Prostate gland (tissue), 2 donors: Measurements from ENCODE around the gene ZNF607.

Experiments used
- CTCF ChIP-seq, 4 experiments: fragments of 200-600 bp in 2 of 4; fragments of 450-650 bp in 2 of 4; sonication (generic) in 2 of 4; IDR thresholded peaks; 1 replicate in 3 of 4; 2 replicates in 1 of 4; pipeline ENCODE4 v1.5.1; 2016 to 2019; ENCODE audit warnings: antibody characterized with exemption in 4 of 4, mild to moderate bottlenecking in 2 of 4, moderate library complexity in 2 of 4
- POLR2A ChIP-seq: fragments of 450-650 bp; IDR thresholded peaks from one replicate; pipeline ENCODE4 v1.6.1; 2016; ENCODE audit warnings: antibody characterized with exemption, mild to moderate bottlenecking
- POLR2AphosphoS5 ChIP-seq: sonication (generic); formaldehyde crosslinking; IDR thresholded peaks from one replicate; pipeline ENCODE4 v1.6.1; 2017; ENCODE audit warnings: antibody characterized with exemption

DNA sequence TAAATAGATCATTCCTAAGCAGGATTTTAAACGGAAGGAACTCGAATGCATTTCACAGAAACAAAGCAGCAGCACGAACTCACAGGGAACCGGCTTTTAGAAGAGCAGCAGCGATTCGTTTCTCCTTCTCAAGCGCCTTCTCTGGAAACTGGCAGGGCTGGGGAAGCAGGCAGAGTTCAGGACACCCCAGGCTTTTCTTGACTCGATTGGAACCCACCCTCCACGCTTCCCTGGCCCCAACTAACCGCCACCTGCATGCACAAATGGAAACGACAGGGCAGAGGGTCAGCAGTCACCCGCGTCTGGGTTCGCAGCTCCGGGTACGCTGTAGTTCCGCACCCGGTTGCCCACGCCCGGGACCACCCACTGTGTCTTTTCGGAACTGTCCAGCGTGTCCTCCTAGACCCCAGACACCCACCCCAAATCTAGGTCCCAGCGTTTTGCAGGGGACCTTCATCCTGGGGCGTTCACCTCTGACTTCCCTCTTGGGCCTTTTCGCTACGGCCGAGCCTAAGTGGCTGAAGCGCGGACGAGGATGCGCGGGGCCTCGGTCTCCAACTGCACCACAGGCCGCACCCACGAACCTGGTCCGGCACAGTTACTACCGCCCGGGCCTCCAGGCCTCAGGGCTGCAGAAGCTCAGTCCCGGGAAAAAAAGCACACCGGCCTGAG lies 64.8 kb downstream of the ZNF607 start:
- TF ChIP-seq CTCF (IDR thresholded peaks at IDR 0.05): no peak
- no peak for TF ChIP-seq POLR2A
- TF ChIP-seq POLR2AphosphoS5: no peak
